Right atrium auricular region (tissue), 2 donors: Measurements from ENCODE around the gene STK32B. TPM values are rescaled to one million over a fixed set of nuclear protein-coding genes. Genes with fewer than 3 reads are reported as not detected.

ENCODE experiments used
- DNase-seq: peaks from one replicate; pipeline ENCODE4 v3.0.0-alpha.2; 2019; ENCODE audit warnings: low spot score
- H3K27ac ChIP-seq, 2 donors: fragments of 200-600 bp; sonication (generic); 1 replicate in 1 of 2; 2 replicates in 1 of 2; pipeline ENCODE4 v1.5.1; 2016 to 2019
- H3K27me3 ChIP-seq, 2 donors: fragments of 200-600 bp; sonication (generic); one replicate each; pipeline versions ENCODE4 v1.5.1 to v1.6.0; 2017 to 2019
- H3K36me3 ChIP-seq: fragments of 200-600 bp; sonication (generic); one replicate; pipeline ENCODE4 v1.5.1; 2016
- H3K4me1 ChIP-seq, 2 donors: fragments of 200-600 bp; sonication (generic); one replicate each; pipeline versions ENCODE4 v1.5.1 to v1.6.0; 2017 to 2019
- H3K4me3 ChIP-seq, 2 donors: fragments of 200-600 bp; sonication (generic); 1 replicate in 1 of 2; 2 replicates in 1 of 2; pipeline ENCODE4 v1.5.1; 2017 to 2019; ENCODE audit warnings: mild to moderate bottlenecking in 1 of 2, moderate library complexity in 1 of 2
- H3K9me3 ChIP-seq, 2 donors: fragments of 200-600 bp; sonication (generic); one replicate each; pipeline ENCODE4 v1.5.1; 2019
- total RNA-seq, 2 donors: library from RNA; depleted of rRNA; stranded (reverse); fragments of >200 nt; gene quantifications; one replicate each; pipeline ENCODE4 v1.1.0, GENCODE V29; 2016
- TF ChIP-seq, protein P1 (sequence below), 2 donors: fragments of 200-600 bp; sonication (generic); IDR thresholded peaks; one replicate each; pipeline ENCODE4 v1.5.1; 2019; ENCODE audit warnings: antibody characterized with exemption in 2 of 2

STK32B gene
- total RNA-seq, 2 donors from 2014 or later = 0.31 to 0.59 TPM

DNA sequence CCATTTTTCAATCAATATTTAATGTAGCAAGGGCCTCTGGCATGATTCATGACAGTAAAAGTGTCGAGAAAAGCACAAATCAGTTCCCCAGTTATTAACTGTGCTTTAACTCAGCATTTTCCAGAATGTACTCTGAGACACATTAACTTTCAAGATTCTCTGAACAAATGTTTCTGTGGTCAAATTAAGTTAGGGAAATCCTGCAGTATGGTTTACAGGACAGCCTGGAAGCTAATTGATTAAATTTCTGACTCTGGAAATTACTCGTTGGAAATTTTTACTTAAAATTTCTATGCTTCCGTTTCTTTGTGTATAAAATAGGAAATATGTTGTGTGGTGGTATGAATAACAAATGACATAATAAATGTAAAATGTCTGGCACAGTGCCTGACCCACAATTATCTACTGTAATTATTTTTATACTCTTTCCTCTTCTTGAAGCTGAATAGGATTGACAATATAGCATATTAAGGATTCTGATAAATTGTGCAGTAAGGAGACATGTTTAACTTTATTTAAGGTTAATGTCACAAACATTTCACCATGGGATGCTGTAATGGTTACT, 33.7 kb downstream of the STK32B start:
- H3K4me1 ChIP-seq = no peaks in the 10 kb centered on the region
- H3K36me3 ChIP-seq = no peaks in the 10 kb centered on the region
- H3K27ac ChIP-seq = no peak overlapping the region
- peaks cover 20 to 48% of the 10 kb centered on the region in 2 donors for H3K9me3 ChIP-seq
- H3K27me3 ChIP-seq = no peaks in the 10 kb centered on the region
- TF ChIP-seq, protein P1, sequence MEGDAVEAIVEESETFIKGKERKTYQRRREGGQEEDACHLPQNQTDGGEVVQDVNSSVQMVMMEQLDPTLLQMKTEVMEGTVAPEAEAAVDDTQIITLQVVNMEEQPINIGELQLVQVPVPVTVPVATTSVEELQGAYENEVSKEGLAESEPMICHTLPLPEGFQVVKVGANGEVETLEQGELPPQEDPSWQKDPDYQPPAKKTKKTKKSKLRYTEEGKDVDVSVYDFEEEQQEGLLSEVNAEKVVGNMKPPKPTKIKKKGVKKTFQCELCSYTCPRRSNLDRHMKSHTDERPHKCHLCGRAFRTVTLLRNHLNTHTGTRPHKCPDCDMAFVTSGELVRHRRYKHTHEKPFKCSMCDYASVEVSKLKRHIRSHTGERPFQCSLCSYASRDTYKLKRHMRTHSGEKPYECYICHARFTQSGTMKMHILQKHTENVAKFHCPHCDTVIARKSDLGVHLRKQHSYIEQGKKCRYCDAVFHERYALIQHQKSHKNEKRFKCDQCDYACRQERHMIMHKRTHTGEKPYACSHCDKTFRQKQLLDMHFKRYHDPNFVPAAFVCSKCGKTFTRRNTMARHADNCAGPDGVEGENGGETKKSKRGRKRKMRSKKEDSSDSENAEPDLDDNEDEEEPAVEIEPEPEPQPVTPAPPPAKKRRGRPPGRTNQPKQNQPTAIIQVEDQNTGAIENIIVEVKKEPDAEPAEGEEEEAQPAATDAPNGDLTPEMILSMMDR (IDR thresholded peaks at IDR 0.05) = no peak
- H3K4me3 ChIP-seq = no peak overlapping the region
- no peak for DNase-seq

DNA sequence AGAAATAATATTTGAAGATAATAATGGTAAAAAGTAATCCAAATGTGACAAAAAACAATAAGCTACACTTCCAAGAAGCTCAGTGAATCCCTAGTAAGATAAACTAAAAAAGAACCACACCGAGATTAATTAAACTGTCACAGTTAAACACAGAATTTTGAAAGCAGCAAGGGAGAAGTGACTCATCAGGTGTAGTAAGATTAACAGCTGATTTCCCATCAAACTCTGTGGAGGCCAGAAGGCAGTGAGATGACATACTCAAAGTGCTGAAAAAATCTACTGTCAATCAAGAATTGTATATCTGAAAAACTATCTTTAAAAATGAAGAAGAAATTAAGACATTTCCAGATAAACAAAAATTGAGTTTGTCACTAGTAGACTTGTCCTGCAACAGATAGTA, 35.3 kb downstream of the STK32B start:
- Histone ChIP-seq H3K4me3 (no peak overlapping the region), H3K27me3 (no peaks in the 10 kb centered on the region), H3K27ac (no peak overlapping the region), H3K4me1 (no peaks in the 10 kb centered on the region), H3K36me3 (no peaks in the 10 kb centered on the region), H3K9me3 (peaks cover 20 to 35% of the 10 kb centered on the region in 2 donors)
- TF ChIP-seq, protein P1 (IDR thresholded peaks at IDR 0.05) = no peak
- DNase-seq = no peak

DNA sequence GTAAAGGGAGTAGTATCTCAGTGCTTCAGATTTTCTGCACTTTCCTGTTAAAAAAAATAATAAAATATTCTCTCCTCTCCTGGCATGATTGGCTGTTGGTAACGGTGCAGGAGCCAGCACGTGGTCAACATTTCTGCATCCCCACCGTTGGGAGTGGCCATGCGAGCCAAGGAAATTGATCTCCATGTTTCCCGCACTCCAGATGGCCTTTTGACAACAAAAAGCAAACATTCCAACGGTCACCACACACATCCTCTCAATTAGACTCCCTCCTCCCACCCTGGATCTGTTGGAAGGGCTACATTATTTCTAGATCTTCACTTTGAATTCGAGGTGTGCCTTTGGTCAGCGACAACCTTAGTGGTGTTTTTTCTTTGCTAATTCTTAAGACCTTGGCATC, 45.0 kb downstream of the STK32B start:
- no peaks in the 10 kb centered on the region for H3K4me1 ChIP-seq
- H3K27me3 ChIP-seq = no peaks in the 10 kb centered on the region
- peaks cover 0 to 9% of the 10 kb centered on the region in 2 donors for H3K9me3 ChIP-seq
- H3K4me3 ChIP-seq = no peak overlapping the region
- no peaks in the 10 kb centered on the region for H3K36me3 ChIP-seq
- DNase-seq = no peak
- TF ChIP-seq, protein P1 (IDR thresholded peaks at IDR 0.05) = no peak
- H3K27ac ChIP-seq = no peak overlapping the region

DNA sequence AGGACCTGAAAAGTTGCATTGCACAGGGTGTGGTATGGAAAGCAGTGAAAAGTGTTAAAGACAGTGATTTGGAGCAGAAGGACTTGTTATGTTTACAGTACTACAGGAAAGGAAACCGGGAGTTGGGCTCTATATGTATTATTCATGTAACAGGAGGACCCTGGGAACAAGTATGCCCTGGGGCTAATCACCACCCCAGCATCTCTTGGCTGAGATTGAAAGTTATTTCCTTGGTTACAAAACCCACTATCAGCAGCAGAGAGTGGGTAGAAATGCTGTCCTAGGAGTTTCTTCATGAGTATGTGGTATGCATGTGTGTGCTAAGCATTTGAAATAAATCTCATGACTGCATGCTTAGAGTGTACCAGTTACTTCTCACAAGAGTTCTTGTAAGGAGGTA, 46.9 kb downstream of the STK32B start:
- H3K9me3 ChIP-seq = peaks cover 0 to 9% of the 10 kb centered on the region in 2 donors
- DNase-seq = no peak
- H3K36me3 ChIP-seq = no peaks in the 10 kb centered on the region
- TF ChIP-seq, protein P1 (IDR thresholded peaks at IDR 0.05) = no peak
- H3K4me3 ChIP-seq = no peak overlapping the region
- no peaks in the 10 kb centered on the region for H3K4me1 ChIP-seq
- no peak overlapping the region for H3K27ac ChIP-seq
- no peaks in the 10 kb centered on the region for H3K27me3 ChIP-seq

DNA sequence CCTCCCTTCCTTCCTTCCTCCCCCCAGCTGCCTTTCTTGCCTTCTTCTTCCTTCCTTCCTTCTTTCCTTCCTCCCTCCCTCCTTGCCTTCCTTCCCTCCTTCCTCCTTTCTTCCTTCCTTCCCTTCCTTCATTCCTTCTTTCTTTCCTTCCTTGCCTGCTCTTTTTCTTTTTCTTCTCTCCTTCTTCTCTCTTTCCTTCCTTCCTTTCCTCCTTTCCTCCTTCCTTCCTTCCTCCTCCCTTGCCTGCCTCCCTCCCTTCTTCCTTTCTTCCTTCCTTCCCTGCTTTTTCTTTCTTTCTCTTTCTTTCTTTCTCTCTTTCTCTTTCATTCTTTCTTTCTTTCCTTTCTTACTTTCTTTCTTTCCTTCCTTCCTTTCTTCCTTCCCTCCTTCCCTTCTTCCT, 49.1 kb downstream of the STK32B start:
- TF ChIP-seq, protein P1 (IDR thresholded peaks at IDR 0.05) = no peak
- DNase-seq = no peak
- H3K9me3 ChIP-seq = peaks cover 0 to 9% of the 10 kb centered on the region in 2 donors
- H3K36me3 ChIP-seq = no peaks in the 10 kb centered on the region
- H3K4me3 ChIP-seq = no peak overlapping the region
- no peaks in the 10 kb centered on the region for H3K27me3 ChIP-seq
- no peaks in the 10 kb centered on the region for H3K4me1 ChIP-seq
- H3K27ac ChIP-seq = no peak overlapping the region

DNA sequence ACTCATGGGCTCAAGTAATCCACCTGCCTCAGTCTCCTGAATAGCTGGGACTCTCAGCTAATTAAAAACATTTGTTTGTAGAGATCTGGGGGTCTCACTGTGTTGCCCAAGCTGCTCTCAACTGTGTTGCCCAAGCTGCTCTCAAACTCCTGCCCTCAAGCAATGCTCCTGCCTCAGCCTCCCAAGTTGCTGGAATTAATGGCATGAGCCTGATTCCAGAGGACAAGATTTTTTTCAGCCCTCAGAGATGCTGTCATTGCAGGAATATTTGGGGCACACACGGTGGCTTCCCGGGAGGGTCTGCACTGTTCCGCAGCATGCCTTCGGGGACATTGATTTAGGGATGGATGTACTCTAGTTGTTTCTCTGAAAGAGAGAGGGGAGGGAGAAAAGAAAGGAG, 49.7 kb downstream of the STK32B start:
- Histone ChIP-seq H3K36me3 (no peaks in the 10 kb centered on the region), H3K4me1 (no peaks in the 10 kb centered on the region), H3K27ac (no peak overlapping the region), H3K27me3 (no peaks in the 10 kb centered on the region), H3K9me3 (peaks cover 0 to 9% of the 10 kb centered on the region in 2 donors), H3K4me3 (no peak overlapping the region)
- no peak for DNase-seq
- TF ChIP-seq, protein P1 (IDR thresholded peaks at IDR 0.05) = no peak
